MM.1S (cell line): ENCODE results near the gene PTPN1.
"Not testable (repeated sequence)": the region's sequence is repeated elsewhere in the genome, so short reads cannot be mapped to it uniquely, and the experiment has no call there.

Source experiments
- DNase-seq: peaks from one replicate; pipeline ENCODE4 v3.0.0-alpha.2; 2015
- H2AFZ ChIP-seq: fragments of 300-600 bp; sonication (generic); 2 replicates; pipeline ENCODE4 v1.6.0; 2016; ENCODE audit warnings: antibody characterized with exemption, low read length
- H3F3A ChIP-seq: fragments of 300-600 bp; sonication (generic); 2 replicates; pipeline ENCODE4 v1.6.1; 2016; ENCODE audit warnings: mild to moderate bottlenecking, antibody characterized with exemption, low read length, moderate library complexity, mixed read lengths; ENCODE audit not compliant: insufficient read depth
- H3K27ac ChIP-seq: fragments of 300-600 bp; sonication (generic); 2 replicates; pipeline ENCODE4 v1.5.1; 2016; ENCODE audit warnings: mild to moderate bottlenecking, low read length
- H3K27me3 ChIP-seq: fragments of 300-600 bp; sonication (generic); replicated peaks from 2 replicates; pipeline ENCODE4 v1.6.0; 2016; ENCODE audit warnings: low read length; ENCODE audit not compliant: insufficient read depth
- H3K36me3 ChIP-seq: fragments of 300-600 bp; sonication (generic); replicated peaks from 2 replicates; pipeline ENCODE4 v1.6.1; 2016; ENCODE audit warnings: mild to moderate bottlenecking, low read length, mixed read lengths; ENCODE audit not compliant: insufficient read depth
- H3K4me1 ChIP-seq: fragments of 300-600 bp; sonication (generic); 2 replicates; pipeline ENCODE4 v1.6.1; 2016; ENCODE audit warnings: low read length, mixed read lengths
- H3K4me2 ChIP-seq: fragments of 300-600 bp; sonication (generic); 2 replicates; pipeline ENCODE4 v1.6.0; 2016; ENCODE audit warnings: low read depth, low read length
- H3K4me3 ChIP-seq: fragments of 300-600 bp; sonication (generic); 2 replicates; pipeline ENCODE4 v1.5.1; 2016; ENCODE audit warnings: low read length, mixed read lengths
- H3K79me2 ChIP-seq: fragments of 300-600 bp; sonication (generic); 2 replicates; pipeline ENCODE4 v1.6.1; 2016; ENCODE audit warnings: mixed run types, low read length, mixed read lengths
- H3K9ac ChIP-seq: fragments of 300-600 bp; sonication (generic); 2 replicates; pipeline ENCODE4 v1.6.1; 2016; ENCODE audit warnings: low read length, mixed read lengths
- H3K9me2 ChIP-seq: fragments of 300-600 bp; sonication (generic); replicated peaks from 2 replicates; pipeline ENCODE4 v1.6.1; 2016; ENCODE audit warnings: mild to moderate bottlenecking, low read length, mixed read lengths; ENCODE audit not compliant: insufficient read depth
- H3K9me3 ChIP-seq: fragments of 300-600 bp; sonication (generic); replicated peaks from 2 replicates; pipeline ENCODE4 v1.6.1; 2016; ENCODE audit warnings: mild to moderate bottlenecking, low read length, mixed read lengths; ENCODE audit not compliant: insufficient read depth
- H4K20me1 ChIP-seq: fragments of 300-600 bp; sonication (generic); 2 replicates; pipeline ENCODE4 v1.6.1; 2016; ENCODE audit warnings: mild to moderate bottlenecking, low read length, moderate library complexity, mixed read lengths; ENCODE audit not compliant: insufficient read depth
- EZH2 ChIP-seq: fragments of 300-600 bp; sonication (generic); optimal IDR thresholded peaks from 2 replicates; pipeline ENCODE3; 2017; ENCODE audit warnings: low read depth, mild to moderate bottlenecking, antibody characterized with exemption, low read length, mixed read lengths
- EZH2phosphoT487 ChIP-seq: fragments of 300-600 bp; sonication (generic); IDR thresholded peaks from 2 replicates; pipeline ENCODE4 v1.6.1; 2018; ENCODE audit warnings: antibody characterized with exemption, low read length
- TF ChIP-seq, protein P1 (sequence below): fragments of 300-600 bp; sonication (generic); IDR thresholded peaks from 2 replicates; pipeline ENCODE4 v1.5.1; 2016; ENCODE audit warnings: antibody characterized with exemption, low read length, mixed read lengths

The PTPN1 gene

GRCh38 chr20:50472693-50473664 is 37.2 kb upstream of the PTPN1 start:
- no peaks in the 10 kb centered on the region for H3K9me3 ChIP-seq
- no peaks in the 10 kb centered on the region for H3K36me3 ChIP-seq
- no peak overlapping the region for H3K4me2 ChIP-seq
- H3K4me1 ChIP-seq = peaks cover 27% of the 10 kb centered on the region
- H3K9ac ChIP-seq = no peak overlapping the region
- H3K27me3 ChIP-seq = no peaks in the 10 kb centered on the region
- no peaks in the 10 kb centered on the region for H3K79me2 ChIP-seq
- H2AFZ ChIP-seq = no peak overlapping the region
- DNase-seq = no peak
- no peaks in the 10 kb centered on the region for H4K20me1 ChIP-seq
- no peak overlapping the region for H3K4me3 ChIP-seq
- H3F3A ChIP-seq = no peaks in the 10 kb centered on the region
- no peak overlapping the region for H3K27ac ChIP-seq
- H3K9me2 ChIP-seq = no peaks in the 10 kb centered on the region
- TF ChIP-seq EZH2 (no peak), EZH2phosphoT487 (no peak)
- TF ChIP-seq, protein P1, sequence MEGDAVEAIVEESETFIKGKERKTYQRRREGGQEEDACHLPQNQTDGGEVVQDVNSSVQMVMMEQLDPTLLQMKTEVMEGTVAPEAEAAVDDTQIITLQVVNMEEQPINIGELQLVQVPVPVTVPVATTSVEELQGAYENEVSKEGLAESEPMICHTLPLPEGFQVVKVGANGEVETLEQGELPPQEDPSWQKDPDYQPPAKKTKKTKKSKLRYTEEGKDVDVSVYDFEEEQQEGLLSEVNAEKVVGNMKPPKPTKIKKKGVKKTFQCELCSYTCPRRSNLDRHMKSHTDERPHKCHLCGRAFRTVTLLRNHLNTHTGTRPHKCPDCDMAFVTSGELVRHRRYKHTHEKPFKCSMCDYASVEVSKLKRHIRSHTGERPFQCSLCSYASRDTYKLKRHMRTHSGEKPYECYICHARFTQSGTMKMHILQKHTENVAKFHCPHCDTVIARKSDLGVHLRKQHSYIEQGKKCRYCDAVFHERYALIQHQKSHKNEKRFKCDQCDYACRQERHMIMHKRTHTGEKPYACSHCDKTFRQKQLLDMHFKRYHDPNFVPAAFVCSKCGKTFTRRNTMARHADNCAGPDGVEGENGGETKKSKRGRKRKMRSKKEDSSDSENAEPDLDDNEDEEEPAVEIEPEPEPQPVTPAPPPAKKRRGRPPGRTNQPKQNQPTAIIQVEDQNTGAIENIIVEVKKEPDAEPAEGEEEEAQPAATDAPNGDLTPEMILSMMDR = no peak

GRCh38 chr20:50474356-50474755 is 35.8 kb upstream of the PTPN1 start:
- H3K27ac ChIP-seq, H2AFZ ChIP-seq, H3K9ac ChIP-seq, H3K27me3 ChIP-seq, H4K20me1 ChIP-seq, H3K4me3 ChIP-seq, H3K4me2 ChIP-seq, DNase-seq, H3F3A ChIP-seq, H3K9me2 ChIP-seq, H3K9me3 ChIP-seq, H3K79me2 ChIP-seq, H3K36me3 ChIP-seq: not testable (repeated sequence)
- H3K4me1 ChIP-seq = peaks cover 27% of the 10 kb centered on the region

- no peak overlapping the region; the same call in 1 of the 2 replicates for H3K4me2 ChIP-seq
- H3F3A ChIP-seq = no peaks in the 10 kb centered on the region
- H3K4me3 ChIP-seq = no peak overlapping the region
- H3K9me2 ChIP-seq = no peaks in the 10 kb centered on the region
- no peak overlapping the region for H3K9ac ChIP-seq
- no peaks in the 10 kb centered on the region for H3K79me2 ChIP-seq
- no peaks in the 10 kb centered on the region for H3K27me3 ChIP-seq
- DNase-seq = no peak
- H3K9me3 ChIP-seq = no peaks in the 10 kb centered on the region
- no peaks in the 10 kb centered on the region for H4K20me1 ChIP-seq
- peaks cover 25% of the 10 kb centered on the region for H3K4me1 ChIP-seq
- TF ChIP-seq EZH2phosphoT487 (no peak), EZH2 (no peak)
- TF ChIP-seq, protein P1 = no peak
- no peaks in the 10 kb centered on the region for H3K36me3 ChIP-seq
- no peak overlapping the region for H3K27ac ChIP-seq
- H2AFZ ChIP-seq = no peak overlapping the region
These were observed 34.4 kb upstream of the PTPN1 start for GRCh38 chr20:50475681-50476292.
